Cerebellar cortex (tissue), 1 donor: Measurements from ENCODE around the gene INPP4A.

Source experiments
- DNase-seq: peaks from one replicate; pipeline ENCODE4 v3.0.0-alpha.2; 2015; ENCODE audit warnings: low spot score

INPP4A gene

GRCh38 chr2:98460573-98461497 lies 16.2 kb downstream of the INPP4A start:
- DNase-seq, result no peak

GRCh38 chr2:98461498-98462049 lies 16.9 kb downstream of the INPP4A start:
- no peak for DNase-seq

GRCh38 chr2:98463081-98463481 lies 18.4 kb downstream of the INPP4A start:
- DNase-seq, result peak; percentile 89

- DNase-seq, result no peak
Observed at GRCh38 chr2:98463551-98463971, 18.9 kb downstream of the INPP4A start.

GRCh38 chr2:98463988-98464771 lies 19.5 kb downstream of the INPP4A start:
- no peak for DNase-seq

- no peak for DNase-seq
Observed at GRCh38 chr2:98464772-98465310, 20.2 kb downstream of the INPP4A start.

- DNase-seq, result peak; percentile 90
Observed at GRCh38 chr2:98465456-98466226, 21.0 kb downstream of the INPP4A start.

- no peak for DNase-seq
Observed at GRCh38 chr2:98467082-98467536, 22.5 kb downstream of the INPP4A start.

GRCh38 chr2:98467652-98468051 lies 23.0 kb downstream of the INPP4A start:
- no peak for DNase-seq

GRCh38 chr2:98468621-98469236 lies 24.1 kb downstream of the INPP4A start:
- no peak for DNase-seq

GRCh38 chr2:98469862-98470544 lies 25.3 kb downstream of the INPP4A start:
- DNase-seq, result no peak

GRCh38 chr2:98470851-98471255 lies 26.2 kb downstream of the INPP4A start:
- no peak for DNase-seq

GRCh38 chr2:98471402-98472131 lies 26.9 kb downstream of the INPP4A start:
- DNase-seq, result no peak

- DNase-seq, result no peak
Observed at GRCh38 chr2:98472132-98472650, 27.5 kb downstream of the INPP4A start.

GRCh38 chr2:98472961-98473746 lies 28.5 kb downstream of the INPP4A start:
- no peak for DNase-seq

- no peak for DNase-seq
Observed at GRCh38 chr2:98473995-98474780, 29.5 kb downstream of the INPP4A start.

- DNase-seq, result no peak
Observed at GRCh38 chr2:98474979-98475632, 30.4 kb downstream of the INPP4A start.
